Measurements from ENCODE around the gene CEACAM19. TPM values are rescaled to one million over a fixed set of nuclear protein-coding genes. Genes with fewer than 3 reads are reported as not detected.

Gene CEACAM19
- total and polyA plus RNA-seq, 8 donors: 2.4 to 27.7 (median 5.3) TPM

DNA sequence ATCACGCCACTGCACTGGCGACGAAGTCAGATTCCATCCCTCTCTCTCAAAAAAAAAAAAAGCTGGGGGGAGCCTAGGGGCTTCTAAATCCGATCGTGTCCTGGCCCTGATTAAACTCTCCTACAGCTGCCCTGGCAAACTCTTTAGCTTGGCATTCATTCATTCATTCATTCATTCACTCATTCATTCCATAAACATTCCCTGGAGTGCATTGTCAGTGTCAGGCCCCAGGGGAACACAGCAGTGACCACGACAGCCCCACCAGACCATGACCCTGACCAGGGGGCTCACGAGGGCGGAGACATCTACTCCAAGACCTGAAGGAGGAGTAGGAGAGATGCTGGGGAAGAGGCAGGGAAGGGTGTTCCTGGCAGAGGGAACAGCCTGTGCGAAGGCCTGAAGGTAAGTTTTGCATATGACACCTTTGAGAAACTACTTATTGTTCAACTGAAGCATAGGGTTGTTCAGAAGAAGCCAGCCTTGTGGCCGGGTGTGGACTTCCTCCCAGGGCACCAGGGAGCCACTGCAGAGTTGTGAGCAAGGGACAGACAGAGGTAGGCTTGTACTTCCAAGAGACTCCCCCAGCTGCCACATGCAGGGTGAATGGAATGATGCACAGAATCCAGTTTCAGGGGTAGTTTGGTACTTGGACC lies 52.1 kb downstream of the CEACAM19 start:
- DNase-seq (no peak), FAIRE-seq (no peak), ATAC-seq (peak in 3 of 4 donors; percentile 0 to 3 (median 2))
- Histone ChIP-seq H3K4me3 (peak overlapping the region in 1 of 4 donors; percentile 30), H3K27ac (peak overlapping the region in 1 of 4 donors; percentile 71), H3K27me3 (no peaks in the 10 kb centered on the region), H3K36me3 (no peaks in the 10 kb centered on the region), H3K4me1 (peaks cover 15 to 26% (median 18%) of the 10 kb centered on the region in 3 donors), H3K9me3 (no peaks in the 10 kb centered on the region)
- 51 to 54% methylated on average over 10 of the region's 10 CpGs for WGBS, 2 donors
- TF ChIP-seq, protein P1, sequence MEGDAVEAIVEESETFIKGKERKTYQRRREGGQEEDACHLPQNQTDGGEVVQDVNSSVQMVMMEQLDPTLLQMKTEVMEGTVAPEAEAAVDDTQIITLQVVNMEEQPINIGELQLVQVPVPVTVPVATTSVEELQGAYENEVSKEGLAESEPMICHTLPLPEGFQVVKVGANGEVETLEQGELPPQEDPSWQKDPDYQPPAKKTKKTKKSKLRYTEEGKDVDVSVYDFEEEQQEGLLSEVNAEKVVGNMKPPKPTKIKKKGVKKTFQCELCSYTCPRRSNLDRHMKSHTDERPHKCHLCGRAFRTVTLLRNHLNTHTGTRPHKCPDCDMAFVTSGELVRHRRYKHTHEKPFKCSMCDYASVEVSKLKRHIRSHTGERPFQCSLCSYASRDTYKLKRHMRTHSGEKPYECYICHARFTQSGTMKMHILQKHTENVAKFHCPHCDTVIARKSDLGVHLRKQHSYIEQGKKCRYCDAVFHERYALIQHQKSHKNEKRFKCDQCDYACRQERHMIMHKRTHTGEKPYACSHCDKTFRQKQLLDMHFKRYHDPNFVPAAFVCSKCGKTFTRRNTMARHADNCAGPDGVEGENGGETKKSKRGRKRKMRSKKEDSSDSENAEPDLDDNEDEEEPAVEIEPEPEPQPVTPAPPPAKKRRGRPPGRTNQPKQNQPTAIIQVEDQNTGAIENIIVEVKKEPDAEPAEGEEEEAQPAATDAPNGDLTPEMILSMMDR (IDR thresholded peaks at IDR 0.05): no peak
- intact Hi-C loops (cut with DNase I): loop anchor here in 2 of 3 donors (2.0 to 5.0 kb wide), 2 partner anchors 44 to 49 kb away; no protein-coding TSS in a partner anchor

DNA sequence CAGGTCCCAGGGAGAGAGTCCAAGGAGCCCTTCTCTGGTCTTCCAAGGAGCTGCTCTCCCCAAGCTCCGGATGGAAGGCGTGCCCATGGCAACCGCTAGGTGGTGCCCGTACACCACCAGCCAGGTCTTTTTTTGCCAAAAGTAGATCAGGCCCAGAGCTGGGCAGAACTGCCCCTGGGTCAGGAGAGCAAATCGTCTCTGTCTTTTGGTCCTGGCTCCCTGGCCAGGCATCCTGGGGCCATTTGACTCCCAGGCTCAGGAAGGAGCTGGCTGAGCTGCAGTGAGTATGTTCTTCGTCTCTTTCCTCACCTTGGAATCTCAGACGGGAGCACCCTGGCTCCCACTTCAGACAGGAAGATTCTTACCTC lies 52.7 kb downstream of the CEACAM19 start:
- peak overlapping the region in 2 of 4 donors; percentile 71 to 78 for H3K27ac ChIP-seq

DNA sequence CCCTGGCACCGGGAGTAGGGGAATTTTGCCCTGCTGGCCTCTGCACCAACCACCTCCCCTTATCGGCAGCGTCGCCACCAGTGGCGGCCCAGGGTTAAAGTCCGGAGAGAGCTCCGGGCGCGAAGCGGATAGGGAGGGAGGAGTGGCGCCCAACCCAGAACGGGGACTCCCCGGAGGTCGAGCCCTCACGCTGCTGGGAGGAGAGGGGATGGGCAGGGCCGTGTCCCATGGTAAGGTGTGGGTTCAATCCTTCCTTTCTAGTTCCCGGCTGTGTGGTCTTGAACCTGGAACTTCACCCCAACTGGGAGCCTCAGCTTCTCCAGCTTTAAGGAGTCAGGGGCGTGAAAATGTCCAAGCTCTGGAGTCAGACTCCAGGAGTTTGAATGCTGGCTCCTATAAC lies 54.0 kb downstream of the CEACAM19 start:
- 1 to 7% methylated on average over 18 of the region's 18 CpGs for WGBS, 2 donors
- intact Hi-C loops (cut with DNase I): no loop called here

More for the DNA sequence above, 52.7 kb downstream of the CEACAM19 start:
- DNase-seq (peak; percentile 74 to 92 (median 85)), ATAC-seq (peak; percentile 75 to 89 (median 81)), FAIRE-seq (no peak)
- H3K4me3 ChIP-seq: peak overlapping the region in 1 of 4 donors; percentile 30
- TF ChIP-seq, protein P1 (IDR thresholded peaks at IDR 0.05): peak; percentile 91 to 97 (median 95)
- H3K4me1 ChIP-seq: peaks cover 14 to 24% (median 17%) of the 10 kb centered on the region in 3 donors
- 9 to 13% methylated on average over 7 of the region's 7 CpGs for WGBS, 2 donors
- intact Hi-C loops (cut with DNase I): loop anchor here in 2 of 3 donors (2.0 to 5.0 kb wide), 2 partner anchors 43 to 49 kb away; no protein-coding TSS in a partner anchor
- no peaks in the 10 kb centered on the region for H3K9me3 ChIP-seq
- H3K27me3 ChIP-seq: no peaks in the 10 kb centered on the region
- H3K36me3 ChIP-seq: no peaks in the 10 kb centered on the region

DNA sequence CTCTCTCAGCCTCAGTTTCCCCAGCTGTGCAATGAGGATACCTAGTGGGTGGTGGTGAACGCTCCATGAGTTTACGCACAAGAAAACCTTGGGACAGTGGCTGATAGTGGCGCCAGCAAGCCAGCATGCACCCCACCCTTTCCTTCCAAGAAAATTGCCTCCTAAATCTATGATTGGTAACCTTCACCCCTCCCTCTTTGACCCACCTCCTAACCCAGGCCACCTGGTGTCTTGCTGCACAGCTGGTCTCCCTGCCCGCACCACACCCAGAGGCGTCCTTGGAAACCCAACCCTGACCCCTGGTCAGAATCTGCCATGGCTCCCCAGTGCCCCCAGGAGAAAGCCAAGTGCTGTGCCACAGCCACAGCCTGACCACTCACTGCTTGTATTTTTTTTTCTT lies 54.4 kb downstream of the CEACAM19 start:
- H3K36me3 ChIP-seq: no peaks in the 10 kb centered on the region
- ATAC-seq (peak in 2 of 4 donors; percentile 5 to 18), DNase-seq (peak in 1 of 6 donors; percentile 36), FAIRE-seq (no peak)
- TF ChIP-seq, protein P1 (IDR thresholded peaks at IDR 0.05): no peak
- peaks cover 8 to 18% (median 11%) of the 10 kb centered on the region in 3 donors for H3K4me1 ChIP-seq
- H3K4me3 ChIP-seq: peak overlapping the region in 1 of 4 donors; percentile 30
- 25 to 43% methylated on average over 5 of the region's 5 CpGs for WGBS, 2 donors
- no peaks in the 10 kb centered on the region for H3K27me3 ChIP-seq
- intact Hi-C loops (cut with DNase I): no loop called here
- no peaks in the 10 kb centered on the region for H3K9me3 ChIP-seq
- H3K27ac ChIP-seq: peak overlapping the region in 3 of 4 donors; percentile 6 to 78 (median 71)

More for the DNA sequence above, 54.0 kb downstream of the CEACAM19 start:
- H3K27ac ChIP-seq: peak overlapping the region in 3 of 4 donors; percentile 6 to 78 (median 71)
- TF ChIP-seq, protein P1 (IDR thresholded peaks at IDR 0.05): no peak
- H3K36me3 ChIP-seq: no peaks in the 10 kb centered on the region
- no peaks in the 10 kb centered on the region for H3K27me3 ChIP-seq
- no peaks in the 10 kb centered on the region for H3K9me3 ChIP-seq
- DNase-seq: peak; percentile 75 to 92 (median 90)
- H3K4me1 ChIP-seq: peaks cover 8 to 18% (median 11%) of the 10 kb centered on the region in 3 donors
- ATAC-seq: peak; percentile 79 to 90 (median 87)
- no peak for FAIRE-seq
- peak overlapping the region in 1 of 4 donors; percentile 30 for H3K4me3 ChIP-seq

DNA sequence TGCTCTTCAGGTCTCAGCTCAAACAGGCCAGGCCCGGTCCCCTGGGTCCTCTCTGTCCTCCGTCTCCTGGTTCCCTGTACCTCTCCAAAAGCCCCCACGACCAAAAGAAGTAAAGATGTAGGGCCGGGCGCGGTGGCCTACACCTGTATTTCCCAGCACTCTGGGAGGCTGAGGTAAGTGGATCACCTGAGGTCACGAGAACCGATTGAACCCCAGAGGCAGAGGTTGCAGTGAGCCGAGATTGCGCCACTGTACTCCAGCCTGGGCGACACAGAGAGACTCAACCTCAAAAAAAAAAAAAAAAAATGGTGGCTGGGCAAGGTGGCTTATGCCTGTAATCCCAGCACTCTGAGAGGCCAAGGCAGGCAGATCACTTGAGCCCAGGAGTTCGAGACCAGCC lies 55.2 kb downstream of the CEACAM19 start:
- Histone ChIP-seq H3K9me3 (no peaks in the 10 kb centered on the region), H3K4me3 (no peak overlapping the region), H3K27ac (peak overlapping the region in 2 of 4 donors; percentile 71 to 78), H3K36me3 (no peaks in the 10 kb centered on the region), H3K27me3 (no peaks in the 10 kb centered on the region), H3K4me1 (peaks cover 8 to 18% (median 11%) of the 10 kb centered on the region in 3 donors)
- 80 to 83% methylated on average over 12 of the region's 12 CpGs for WGBS, 2 donors
- FAIRE-seq: no peak
- TF ChIP-seq, protein P1 (IDR thresholded peaks at IDR 0.05): no peak
- no peak for DNase-seq
- no peak for ATAC-seq
- intact Hi-C loops (cut with DNase I): no loop called here
